Loucy (cell line): Measurements from ENCODE around the gene ANO1.

Experiments
- H2AFZ ChIP-seq: fragments of 200-600 bp; sonication (generic); 2 replicates; pipeline ENCODE4 v1.6.0; 2016; ENCODE audit warnings: antibody characterized with exemption, mild to moderate bottlenecking, low read length, moderate library complexity
- H3F3A ChIP-seq: fragments of 200-600 bp; 2 replicates; pipeline ENCODE4 v1.6.0; 2016; ENCODE audit warnings: antibody characterized with exemption, low read depth, mild to moderate bottlenecking
- H3K27me3 ChIP-seq: fragments of 200-600 bp; sonication (generic); 2 replicates; pipeline ENCODE4 v1.6.1; 2014; ENCODE audit warnings: low read length, mild to moderate bottlenecking; ENCODE audit not compliant: insufficient read depth, poor library complexity, severe bottlenecking
- H3K36me3 ChIP-seq: fragments of 200-600 bp; sonication (generic); 2 replicates; pipeline ENCODE4 v1.6.1; 2016; ENCODE audit warnings: low read length; ENCODE audit not compliant: insufficient read depth
- H3K4me1 ChIP-seq: fragments of 200-600 bp; sonication (generic); 2 replicates; pipeline ENCODE4 v1.5.1; 2014; ENCODE audit warnings: low read length, mild to moderate bottlenecking; ENCODE audit not compliant: insufficient read depth, poor library complexity, severe bottlenecking
- H3K4me2 ChIP-seq: fragments of 200-600 bp; sonication (generic); 2 replicates; pipeline ENCODE4 v1.6.0; 2014; ENCODE audit warnings: antibody characterized with exemption, low read length, low read depth, mild to moderate bottlenecking; ENCODE audit not compliant: poor library complexity, severe bottlenecking
- H3K4me3 ChIP-seq: fragments of 200-600 bp; sonication (generic); 2 replicates; pipeline ENCODE4 v1.5.1; 2014; ENCODE audit warnings: low read length, mild to moderate bottlenecking, mixed read lengths; ENCODE audit not compliant: poor library complexity, severe bottlenecking
- H3K79me2 ChIP-seq: fragments of 200-600 bp; sonication (generic); 2 replicates; pipeline ENCODE4 v1.6.1; 2014; ENCODE audit warnings: low read length; ENCODE audit not compliant: insufficient read depth
- H3K9ac ChIP-seq: fragments of 200-600 bp; sonication (generic); 2 replicates; pipeline ENCODE4 v1.6.0; 2014; ENCODE audit warnings: mild to moderate bottlenecking, low read depth, low read length, moderate library complexity; ENCODE audit not compliant: poor library complexity, severe bottlenecking
- H3K9me2 ChIP-seq: fragments of 200-600 bp; sonication (generic); replicated peaks from 2 replicates; pipeline ENCODE4 v1.6.1; 2016; ENCODE audit warnings: low read depth, low read length, mixed read lengths
- H3K9me3 ChIP-seq: fragments of 200-600 bp; sonication (generic); 2 replicates; pipeline ENCODE4 v1.6.1; 2014; ENCODE audit warnings: mild to moderate bottlenecking, antibody characterized with exemption, low read length, low read depth; ENCODE audit not compliant: insufficient read depth
- H4K20me1 ChIP-seq: fragments of 200-600 bp; sonication (generic); 2 replicates; pipeline ENCODE4 v1.6.0; 2014; ENCODE audit warnings: antibody characterized with exemption, low read length, mild to moderate bottlenecking; ENCODE audit not compliant: insufficient read depth, poor library complexity, severe bottlenecking
- CTCF ChIP-seq: fragments of 200-600 bp; sonication (generic); conservative IDR thresholded peaks from 2 replicates; pipeline ENCODE4 v1.5.1; 2014; ENCODE audit warnings: mild to moderate bottlenecking, antibody characterized with exemption, low read length
- EZH2phosphoT487 ChIP-seq: fragments of 200-600 bp; IDR thresholded peaks from 2 replicates; pipeline ENCODE4 v1.6.1; 2018; ENCODE audit warnings: antibody characterized with exemption, mild to moderate bottlenecking, moderate library complexity, borderline replicate concordance

Gene ANO1

GRCh38 chr11:70060611-70061293 is 17.4 kb upstream of the ANO1 start:
- Histone ChIP-seq H3K9me3 (no peaks in the 10 kb centered on the region), H3K4me1 (no peaks in the 10 kb centered on the region), H3F3A (no peaks in the 10 kb centered on the region), H3K27me3 (peaks cover 6% of the 10 kb centered on the region), H3K79me2 (no peaks in the 10 kb centered on the region), H3K36me3 (no peaks in the 10 kb centered on the region), H4K20me1 (no peaks in the 10 kb centered on the region), H3K9ac (no peak overlapping the region), H3K4me3 (no peak overlapping the region), H2AFZ (no peak overlapping the region), H3K4me2 (no peak overlapping the region), H3K9me2 (no peaks in the 10 kb centered on the region)
- TF ChIP-seq EZH2phosphoT487 (no peak), CTCF (no peak)

GRCh38 chr11:70061734-70062133 is 16.4 kb upstream of the ANO1 start:
- Histone ChIP-seq H3K79me2 (no peaks in the 10 kb centered on the region), H3K9me2 (no peaks in the 10 kb centered on the region), H3K9me3 (no peaks in the 10 kb centered on the region), H3K27me3 (no peaks in the 10 kb centered on the region), H3K36me3 (no peaks in the 10 kb centered on the region), H3K4me1 (no peaks in the 10 kb centered on the region), H2AFZ (no peak overlapping the region), H3K4me2 (no peak overlapping the region), H3K9ac (no peak overlapping the region), H3K4me3 (no peak overlapping the region), H4K20me1 (no peaks in the 10 kb centered on the region), H3F3A (no peaks in the 10 kb centered on the region)
- TF ChIP-seq CTCF: no peak
- no peak for TF ChIP-seq EZH2phosphoT487

DNA sequence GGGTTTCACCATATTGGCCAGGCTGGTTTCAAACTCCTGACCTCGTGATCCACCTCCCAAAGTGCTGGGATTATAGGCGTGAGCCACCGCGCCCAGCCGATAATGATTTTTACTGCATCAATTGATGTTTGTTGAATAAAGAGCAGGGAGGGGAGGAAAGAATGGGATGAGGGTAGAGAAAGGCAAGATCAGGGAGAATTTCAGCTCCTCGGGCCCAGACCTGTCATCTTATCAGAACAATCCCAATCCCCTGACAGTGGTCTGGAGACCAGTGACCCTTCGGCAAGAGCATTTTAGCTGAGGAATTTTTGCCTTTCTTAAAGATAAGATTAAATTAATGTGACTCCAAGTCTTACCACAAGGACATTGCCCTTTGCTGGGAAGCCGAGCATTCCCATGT is 15.0 kb upstream of the ANO1 start:
- Histone ChIP-seq H3K9me2 (no peaks in the 10 kb centered on the region), H2AFZ (no peak overlapping the region), H3K27me3 (no peaks in the 10 kb centered on the region), H3K36me3 (no peaks in the 10 kb centered on the region), H3K9me3 (no peaks in the 10 kb centered on the region), H3K4me2 (no peak overlapping the region), H3K79me2 (no peaks in the 10 kb centered on the region), H4K20me1 (no peaks in the 10 kb centered on the region), H3K4me3 (no peak overlapping the region), H3K9ac (no peak overlapping the region), H3F3A (no peaks in the 10 kb centered on the region), H3K4me1 (no peaks in the 10 kb centered on the region)
- TF ChIP-seq EZH2phosphoT487: no peak
- TF ChIP-seq CTCF: no peak
